Cardiac muscle cell (in vitro differentiated cells and primary cell): ENCODE results near the gene MAP3K4. TPM values are rescaled to one million over a fixed set of nuclear protein-coding genes. Genes with fewer than 3 reads are reported as not detected.

Experiments
- DNase-seq, 2 donors: peaks; one replicate each; pipeline versions ENCODE4 v3.0.0 to v3.0.0-alpha.2; 2010 to 2017; ENCODE audit warnings: low read depth in 1 of 2, low spot score in 1 of 2
- H3K27ac ChIP-seq: fragments of 200-600 bp; sonication (generic); 2 replicates; pipeline ENCODE4 v1.5.1; 2016
- H3K27me3 ChIP-seq: fragments of 200-600 bp; sonication (generic); 2 replicates; pipeline ENCODE4 v1.6.0; 2016; ENCODE audit warnings: control low read depth
- H3K36me3 ChIP-seq: fragments of 200-600 bp; sonication (generic); 2 replicates; pipeline ENCODE4 v1.5.1; 2016; ENCODE audit warnings: control low read depth
- H3K4me1 ChIP-seq: fragments of 200-600 bp; sonication (generic); 2 replicates; pipeline ENCODE4 v1.8.1; 2017; ENCODE audit warnings: low read depth, mild to moderate bottlenecking, mixed run types
- H3K4me3 ChIP-seq: fragments of 200-600 bp; sonication (generic); 2 replicates; pipeline ENCODE4 v1.5.1; 2016; ENCODE audit warnings: mild to moderate bottlenecking
- H3K9me3 ChIP-seq: fragments of 200-600 bp; sonication (generic); 2 replicates; pipeline ENCODE4 v1.5.1; 2017; ENCODE audit warnings: low read depth, mild to moderate bottlenecking, control low read depth
- CTCF ChIP-seq: IDR thresholded peaks from 2 replicates; pipeline ENCODE4 v1.5.1; 2012; ENCODE audit warnings: low read depth, mild to moderate bottlenecking, low read length
- polyA plus RNA-seq: library from polyadenylated mRNA; unstranded; fragments of >200 nt; fragmentation: Nextera tagmentation; extraction: Ambion mirVana; gene quantifications from 2 replicates; pipeline ENCODE4 v1.2.1, GENCODE V29; 2016
- total RNA-seq: library from RNA; depleted of rRNA; stranded (reverse); fragments of >200 nt; gene quantifications from 2 replicates; pipeline ENCODE4 v1.2.3, GENCODE V29; 2016

Gene MAP3K4
- total and polyA plus RNA-seq, 2 experiments from 2014 or later, result 14.5 to 36.4 TPM

GRCh38 chr6:160998766-160999165 lies 7.2 kb downstream of the MAP3K4 start:
- Histone ChIP-seq H3K27me3 (no peaks in the 10 kb centered on the region), H3K9me3 (no peaks in the 10 kb centered on the region), H3K4me3 (no peak overlapping the region), H3K27ac (no peak overlapping the region), H3K36me3 (no peaks in the 10 kb centered on the region), H3K4me1 (peaks cover 5% of the 10 kb centered on the region)
- no peak for TF ChIP-seq CTCF
- no peak for DNase-seq

- TF ChIP-seq CTCF, result no peak
- no peak overlapping the region for H3K4me3 ChIP-seq
- DNase-seq, result no peak
- H3K36me3 ChIP-seq, result no peaks in the 10 kb centered on the region
- no peaks in the 10 kb centered on the region for H3K9me3 ChIP-seq
- no peaks in the 10 kb centered on the region for H3K27me3 ChIP-seq
- H3K27ac ChIP-seq, result no peak overlapping the region
- H3K4me1 ChIP-seq, result peaks cover 5% of the 10 kb centered on the region
These were observed 7.9 kb downstream of the MAP3K4 start for GRCh38 chr6:160999516-160999915.

- H3K27ac ChIP-seq, result no peak overlapping the region
- no peaks in the 10 kb centered on the region for H3K27me3 ChIP-seq
- TF ChIP-seq CTCF, result no peak
- H3K4me3 ChIP-seq, result no peak overlapping the region
- H3K36me3 ChIP-seq, result no peaks in the 10 kb centered on the region
- peaks cover 5% of the 10 kb centered on the region for H3K4me1 ChIP-seq
- H3K9me3 ChIP-seq, result no peaks in the 10 kb centered on the region
- DNase-seq, result no peak
These were observed 9.1 kb downstream of the MAP3K4 start for GRCh38 chr6:161000632-161001031.

GRCh38 chr6:161001421-161001820 lies 9.9 kb downstream of the MAP3K4 start:
- Histone ChIP-seq H3K36me3 (no peaks in the 10 kb centered on the region), H3K27ac (no peak overlapping the region), H3K4me3 (no peak overlapping the region), H3K27me3 (no peaks in the 10 kb centered on the region), H3K9me3 (no peaks in the 10 kb centered on the region), H3K4me1 (peaks cover 5% of the 10 kb centered on the region)
- no peak for DNase-seq
- TF ChIP-seq CTCF, result no peak

- Histone ChIP-seq H3K36me3 (no peaks in the 10 kb centered on the region), H3K4me3 (no peak overlapping the region), H3K27ac (no peak overlapping the region), H3K4me1 (peaks cover 5% of the 10 kb centered on the region), H3K27me3 (no peaks in the 10 kb centered on the region), H3K9me3 (no peaks in the 10 kb centered on the region)
- no peak for TF ChIP-seq CTCF
- no peak for DNase-seq
These were observed 11.8 kb downstream of the MAP3K4 start for GRCh38 chr6:161003336-161003735.

- peaks cover 20% of the 10 kb centered on the region for H3K4me1 ChIP-seq
- TF ChIP-seq CTCF, result no peak
- no peaks in the 10 kb centered on the region for H3K9me3 ChIP-seq
- H3K36me3 ChIP-seq, result no peaks in the 10 kb centered on the region
- DNase-seq, result no peak
- no peak overlapping the region for H3K4me3 ChIP-seq
- H3K27ac ChIP-seq, result no peak overlapping the region
- no peaks in the 10 kb centered on the region for H3K27me3 ChIP-seq
These were observed 16.7 kb downstream of the MAP3K4 start for GRCh38 chr6:161008245-161008644.
